Measurements from ENCODE around the gene TMEM41B. TPM values are rescaled to one million over a fixed set of nuclear protein-coding genes. Genes with fewer than 3 reads are reported as not detected.
"Not testable (repeated sequence)": the region's sequence is repeated elsewhere in the genome, so short reads cannot be mapped to it uniquely, and the experiment has no call there.

TMEM41B gene
- total and polyA plus RNA-seq, 7 donors, result 5.7 to 62.6 (median 14.3) TPM

DNA sequence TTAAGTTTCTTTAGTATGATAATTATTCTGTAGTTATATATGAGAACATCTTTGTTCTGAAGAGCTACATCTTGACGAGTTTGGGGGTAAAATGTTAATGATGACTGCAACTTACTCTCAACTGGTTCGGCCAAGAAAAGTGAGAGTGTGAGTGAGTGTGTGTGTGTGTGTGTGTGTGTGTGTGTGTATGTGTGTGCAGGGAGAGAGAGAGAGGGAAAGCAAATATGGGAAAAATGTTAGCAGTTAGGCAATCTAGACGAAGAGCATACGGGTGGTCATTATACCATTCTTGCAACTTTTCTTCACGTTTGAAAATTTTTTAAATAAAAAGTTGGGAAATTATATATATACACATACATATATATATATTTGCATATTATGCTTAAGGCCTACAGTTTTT is 18.3 kb upstream of the TMEM41B start:
- ATAC-seq (no peak), DNase-seq (no peak)

GRCh38 chr11:9330387-9331384 is 16.3 kb upstream of the TMEM41B start:
- 81 to 90% (median 83%) methylated on average over 10 of the region's 10 CpGs for WGBS, 3 donors
- no peaks in the 10 kb centered on the region for H3K9me3 ChIP-seq
- no peak overlapping the region for H3K4me3 ChIP-seq
- no peaks in the 10 kb centered on the region for H3K27me3 ChIP-seq (ENCODE audit: insufficient read depth in 3 of 3, low read length in 2 of 3)
- no peaks in the 10 kb centered on the region for H3K4me1 ChIP-seq
- no peak for ATAC-seq
- intact Hi-C loops (cut with DNase I), result no loop called here
- no peak for DNase-seq
- H3K27ac ChIP-seq, result no peak overlapping the region
- no peak for TF ChIP-seq CTCF (IDR thresholded peaks at IDR 0.05)
- H3K36me3 ChIP-seq (ENCODE audit: insufficient read depth in 1 of 2, low read depth in 1 of 2), result no peaks in the 10 kb centered on the region

More for the DNA sequence above, 18.3 kb upstream of the TMEM41B start:
- Histone ChIP-seq H3K27me3 (ENCODE audit: insufficient read depth in 3 of 3, low read length in 2 of 3) (no peaks in the 10 kb centered on the region), H3K9me3 (no peaks in the 10 kb centered on the region), H3K36me3 (ENCODE audit: insufficient read depth in 1 of 2, low read depth in 1 of 2) (no peaks in the 10 kb centered on the region), H3K27ac (no peak overlapping the region), H3K4me3 (no peak overlapping the region), H3K4me1 (no peaks in the 10 kb centered on the region)
- WGBS, 3 donors, result 70 to 76% (median 72%) methylated on average over 5 of the region's 5 CpGs
- no peak for TF ChIP-seq CTCF (IDR thresholded peaks at IDR 0.05)
- intact Hi-C loops (cut with DNase I), result no loop called here

DNA sequence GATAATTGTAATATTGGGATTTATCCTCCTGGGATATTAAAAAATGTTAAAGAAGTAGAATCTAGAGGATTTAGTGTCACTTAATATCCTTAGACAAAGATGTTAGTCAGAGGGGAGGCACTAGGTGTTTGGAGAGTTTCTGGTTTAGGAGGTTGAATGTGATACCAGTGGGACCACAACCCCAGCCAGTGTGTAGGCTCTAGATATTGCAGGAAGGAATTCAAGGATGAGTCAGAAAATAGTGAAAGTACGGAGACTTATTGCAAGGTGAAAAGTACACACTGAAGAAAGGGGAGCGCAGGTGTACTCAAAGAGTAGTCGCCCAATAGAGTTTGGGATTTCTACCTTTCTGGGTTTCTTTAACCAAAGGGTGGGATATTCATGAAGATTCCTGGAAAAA is 5.7 kb upstream of the TMEM41B start:
- H3K4me3 ChIP-seq, result no peak overlapping the region
- DNase-seq (no peak), ATAC-seq (no peak)
- no peaks in the 10 kb centered on the region for H3K4me1 ChIP-seq
- WGBS, 3 donors, result 92 to 95% (median 93%) methylated on average over 3 of the region's 3 CpGs
- H3K27me3 ChIP-seq (ENCODE audit: insufficient read depth in 3 of 3, low read length in 2 of 3), result peaks cover 0 to 5% (median 0%) of the 10 kb centered on the region in 3 donors
- H3K27ac ChIP-seq, result no peak overlapping the region
- no peak for TF ChIP-seq CTCF (IDR thresholded peaks at IDR 0.05)
- intact Hi-C loops (cut with DNase I), result no loop called here
- H3K36me3 ChIP-seq (ENCODE audit: insufficient read depth in 1 of 2, low read depth in 1 of 2), result no peaks in the 10 kb centered on the region
- H3K9me3 ChIP-seq, result no peaks in the 10 kb centered on the region

- H3K4me1 ChIP-seq; H3K27ac ChIP-seq; H3K36me3 ChIP-seq (ENCODE audit: insufficient read depth in 1 of 2, low read depth in 1 of 2); H3K4me3 ChIP-seq; ATAC-seq; H3K9me3 ChIP-seq; DNase-seq; H3K27me3 ChIP-seq (ENCODE audit: insufficient read depth in 3 of 3, low read length in 2 of 3): not testable (repeated sequence)
- intact Hi-C loops (cut with DNase I), result loop anchor here in 1 of 2 donors (5.0 kb wide), 1 partner anchor 48 kb away; no protein-coding TSS in a partner anchor
- WGBS, 3 donors, result 76 to 85% (median 76%) methylated on average over 4 of the region's 4 CpGs
These were observed 5.1 kb upstream of the TMEM41B start for GRCh38 chr11:9319377-9320001.

- not testable (repeated sequence) for DNase-seq; H3K4me3 ChIP-seq; H3K27ac ChIP-seq; H3K27me3 ChIP-seq (ENCODE audit: insufficient read depth in 3 of 3, low read length in 2 of 3); ATAC-seq; H3K4me1 ChIP-seq; H3K9me3 ChIP-seq; H3K36me3 ChIP-seq (ENCODE audit: insufficient read depth in 1 of 2, low read depth in 1 of 2)
- intact Hi-C loops (cut with DNase I), result loop anchor here in 1 of 2 donors (5.0 kb wide), 1 partner anchor 49 kb away; no protein-coding TSS in a partner anchor
- WGBS, 3 donors, result 50 to 53% (median 53%) methylated on average over 18 of the region's 18 CpGs
These were observed 4.3 kb upstream of the TMEM41B start for GRCh38 chr11:9318442-9319376.

Measured in psoas muscle (tissue), 8 donors.